Smooth muscle cell of the brain vasculature (primary cell): ENCODE results near the gene ADGRF3.
"Not testable (repeated sequence)": the region's sequence is repeated elsewhere in the genome, so short reads cannot be mapped to it uniquely, and the experiment has no call there.

Experiments
- DNase-seq: peaks from one replicate; pipeline ENCODE4 v3.0.0-alpha.2; 2012; ENCODE audit warnings: low read depth, low spot score

ADGRF3 gene

DNA sequence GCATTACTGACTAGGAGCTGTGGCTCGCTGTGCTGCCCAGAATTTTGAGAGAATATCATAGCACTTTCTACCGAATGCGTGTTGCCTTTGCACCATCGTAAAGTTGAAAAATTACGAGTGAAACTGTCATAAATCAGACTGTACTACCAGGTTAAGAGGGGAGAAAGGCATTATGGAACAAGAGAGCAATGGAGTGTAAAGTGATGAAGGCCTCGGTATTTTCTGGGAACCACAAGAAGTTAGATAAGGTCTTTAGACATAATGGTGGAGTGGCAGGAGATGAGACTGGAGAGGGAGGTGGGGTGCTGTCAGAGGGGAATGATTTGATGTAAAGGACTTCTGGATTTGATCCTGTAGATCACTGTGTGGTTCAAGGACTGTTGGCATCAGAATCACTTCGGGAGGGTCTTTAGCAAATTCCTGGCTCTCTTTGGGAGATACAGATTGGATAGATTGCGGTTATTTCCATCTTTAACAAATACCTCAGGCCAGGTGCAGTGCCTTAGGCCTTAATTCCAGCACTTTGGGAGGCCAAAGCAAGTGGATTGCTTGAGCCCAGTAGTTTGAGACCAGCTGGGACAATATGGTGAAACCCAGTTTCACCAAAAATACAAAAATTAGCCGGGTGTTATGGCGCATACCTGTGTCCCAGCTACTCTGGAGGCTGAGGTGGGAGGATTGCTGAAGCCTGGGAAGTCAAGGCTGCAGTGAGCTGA, 4.9 kb upstream of the ADGRF3 start:
- no peak for DNase-seq

GRCh38 chr2:26349690-26350089, 3.1 kb upstream of the ADGRF3 start:
- no peak for DNase-seq

- no peak for DNase-seq
Measured at GRCh38 chr2:26347286-26347865, 787 bp upstream of the ADGRF3 start.

DNA sequence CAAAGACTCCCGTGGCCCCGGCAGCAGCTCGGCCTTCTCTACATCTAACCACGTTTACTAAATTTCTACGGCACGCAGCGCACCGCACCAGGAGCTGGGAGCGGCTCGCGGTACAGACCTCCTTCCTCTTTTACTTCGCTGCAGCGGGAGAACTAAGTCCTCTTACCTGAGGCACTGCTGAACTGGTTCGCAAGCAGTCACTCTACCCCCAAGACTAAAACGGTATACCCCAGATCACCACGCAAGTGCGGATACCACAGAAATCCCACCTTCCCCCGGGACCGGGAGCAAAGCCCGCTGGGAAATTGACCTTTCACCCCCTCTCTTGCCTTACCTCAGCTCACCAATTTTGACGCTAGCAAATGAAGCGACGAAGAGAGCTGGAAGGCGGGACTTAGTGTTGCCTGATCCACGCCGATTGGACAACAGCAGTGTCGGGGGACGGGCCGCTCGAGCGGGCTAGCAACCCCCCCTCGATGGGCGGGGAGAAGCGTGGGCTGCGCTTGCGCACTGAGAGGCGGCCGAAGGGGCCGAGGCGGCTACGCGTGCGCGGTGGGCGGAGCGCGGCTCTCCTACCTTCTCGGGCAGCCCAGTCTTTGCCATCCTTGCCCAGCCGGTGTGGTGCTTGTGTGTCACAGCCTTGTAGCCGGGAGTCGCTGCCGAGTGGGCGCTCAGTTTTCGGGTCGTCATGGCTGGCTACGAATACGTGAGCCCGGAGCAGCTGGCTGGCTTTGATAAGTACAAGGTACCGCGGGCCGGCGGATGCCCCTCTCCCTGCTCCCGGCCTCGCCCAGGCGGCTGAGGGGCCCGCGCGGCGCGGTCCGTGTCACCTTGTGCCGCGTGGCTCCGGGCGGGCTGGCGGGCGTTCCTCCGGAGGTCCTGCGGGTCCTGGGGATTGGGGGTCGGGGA, 790 bp downstream of the ADGRF3 start, which contains the start of gene SELENOI:
SELENOI (plus strand) TSS at position 599 of the 909 bp plus-strand sequence; CDS start at position 689, 90 bp downstream.
- DNase-seq = peak; percentile 99

DNA sequence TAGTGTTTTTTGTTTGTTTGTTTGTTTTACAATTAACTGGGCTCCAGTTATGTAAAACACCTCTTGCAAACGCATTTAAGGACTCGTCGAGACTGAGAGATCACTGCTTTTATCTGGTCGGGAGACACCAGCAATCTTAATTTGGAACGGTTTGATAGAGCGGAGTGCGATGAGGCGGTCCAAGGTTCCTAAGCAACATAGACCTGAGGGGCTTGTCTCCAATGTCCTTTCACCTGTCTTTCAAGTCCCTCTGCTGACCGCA, 1.4 kb downstream of the ADGRF3 start:
- no peak for DNase-seq

- DNase-seq = no peak
Measured at GRCh38 chr2:26344581-26345282, 1.9 kb downstream of the ADGRF3 start.

GRCh38 chr2:26340831-26341230, 5.8 kb downstream of the ADGRF3 start:
- DNase-seq = no peak

DNA sequence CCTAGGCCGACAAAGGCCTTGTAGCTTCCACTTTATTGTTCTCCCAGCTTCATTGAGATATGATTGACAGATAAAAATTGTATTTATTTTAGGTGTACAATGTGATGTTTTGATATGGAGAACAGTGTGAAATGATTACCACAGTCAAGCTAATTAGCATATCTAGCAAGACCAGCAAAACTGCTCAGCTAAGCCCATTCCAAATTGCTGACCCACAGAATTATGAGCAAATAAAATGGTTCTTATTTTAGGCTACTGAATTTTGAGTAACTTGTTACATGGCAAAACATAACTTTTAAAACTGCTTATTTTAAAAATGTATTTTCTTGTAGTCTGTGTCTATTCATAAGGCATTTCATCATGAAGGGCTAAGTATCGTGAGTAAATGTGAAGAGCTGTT, 9.3 kb downstream of the ADGRF3 start:
- no peak for DNase-seq

GRCh38 chr2:26336719-26337118, 9.9 kb downstream of the ADGRF3 start:
- DNase-seq = no peak

DNA sequence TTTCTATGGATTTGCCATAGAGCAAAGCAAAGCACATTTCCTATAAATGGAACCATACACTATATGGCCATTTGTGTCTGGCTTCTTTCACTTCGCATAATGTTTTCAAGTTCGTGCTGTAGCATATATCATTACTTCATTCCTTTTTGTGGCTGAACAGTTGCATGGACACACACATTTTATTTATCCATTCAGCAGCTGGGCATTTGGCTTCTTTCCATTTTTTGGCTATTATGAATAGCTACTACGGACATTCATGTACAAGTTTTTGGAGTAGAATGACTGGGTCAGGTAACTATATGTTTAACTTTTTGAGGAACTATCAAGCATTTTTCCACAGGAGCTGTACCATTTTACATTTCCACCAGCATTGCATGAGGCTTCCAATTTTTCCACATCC, 11.4 kb downstream of the ADGRF3 start:
- no peak for DNase-seq

GRCh38 chr2:26333293-26333692, 13.3 kb downstream of the ADGRF3 start:
- DNase-seq = no peak

DNA sequence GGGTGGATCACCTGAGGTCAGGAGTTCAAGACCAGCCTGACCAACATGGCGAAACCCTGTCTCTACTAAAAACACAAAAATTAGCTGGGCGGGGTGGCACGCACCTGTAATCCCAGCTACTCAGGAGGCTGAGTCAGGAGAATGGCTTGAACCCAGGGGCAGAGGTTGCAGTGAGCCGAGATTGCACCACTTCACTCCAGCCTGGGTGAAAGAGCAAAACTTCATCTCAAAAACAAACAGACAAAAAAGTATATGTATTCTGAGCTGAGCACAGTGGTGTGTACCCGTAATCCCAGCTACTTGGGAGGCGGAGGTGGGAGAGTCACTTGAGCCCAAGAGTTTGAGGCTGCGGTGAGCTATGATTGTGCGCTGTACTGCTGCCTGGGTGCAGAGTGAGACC, 15.3 kb downstream of the ADGRF3 start:
- not testable (repeated sequence) for DNase-seq

- DNase-seq = no peak
Measured at GRCh38 chr2:26330604-26331003, 16.0 kb downstream of the ADGRF3 start.

DNA sequence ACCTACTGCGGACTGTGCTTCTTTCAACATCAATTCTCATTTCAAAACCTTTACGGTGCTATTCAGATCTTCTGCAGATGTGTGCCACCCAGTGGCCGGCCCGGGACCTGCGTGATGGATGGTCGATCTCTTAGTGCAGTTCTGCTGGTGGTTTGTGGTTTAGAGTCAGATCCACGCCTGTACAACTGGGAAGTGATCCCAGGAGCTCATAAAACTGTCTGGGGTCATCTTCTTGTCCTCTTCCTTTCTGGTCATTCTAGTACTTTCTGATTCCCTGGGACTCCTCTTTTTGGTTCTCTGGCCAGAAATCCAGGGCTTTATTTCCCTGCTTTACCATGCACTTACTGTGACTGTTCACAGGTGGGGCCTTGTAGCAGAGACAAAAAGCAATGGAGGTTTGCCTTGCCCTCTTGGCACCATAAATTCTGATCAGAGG, 16.5 kb downstream of the ADGRF3 start:
- peak; percentile 46 for DNase-seq

- DNase-seq = not testable (repeated sequence)
Measured at GRCh38 chr2:26329083-26329482, 17.5 kb downstream of the ADGRF3 start.

- no peak for DNase-seq
Measured at GRCh38 chr2:26327291-26328272, 19.0 kb downstream of the ADGRF3 start.

DNA sequence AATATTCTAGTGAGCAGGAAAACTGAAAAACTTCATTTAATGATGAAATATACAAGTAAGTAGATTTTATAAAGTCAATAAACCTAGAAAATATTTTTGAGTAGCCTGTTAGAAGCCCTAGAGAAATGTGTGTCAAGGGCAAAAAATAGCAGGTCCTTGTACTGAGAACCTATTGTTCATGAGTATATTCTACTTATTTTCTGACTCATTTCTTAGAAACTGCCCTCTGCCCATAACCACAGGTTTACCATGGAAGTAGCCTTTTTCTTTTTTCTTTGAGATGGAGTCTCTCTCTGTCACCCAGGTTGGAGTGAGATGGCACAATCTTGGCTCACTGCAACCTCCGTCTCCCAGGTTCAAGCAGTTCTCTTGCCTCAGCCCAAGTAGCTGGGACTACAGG, 20.1 kb downstream of the ADGRF3 start:
- no peak for DNase-seq

DNA sequence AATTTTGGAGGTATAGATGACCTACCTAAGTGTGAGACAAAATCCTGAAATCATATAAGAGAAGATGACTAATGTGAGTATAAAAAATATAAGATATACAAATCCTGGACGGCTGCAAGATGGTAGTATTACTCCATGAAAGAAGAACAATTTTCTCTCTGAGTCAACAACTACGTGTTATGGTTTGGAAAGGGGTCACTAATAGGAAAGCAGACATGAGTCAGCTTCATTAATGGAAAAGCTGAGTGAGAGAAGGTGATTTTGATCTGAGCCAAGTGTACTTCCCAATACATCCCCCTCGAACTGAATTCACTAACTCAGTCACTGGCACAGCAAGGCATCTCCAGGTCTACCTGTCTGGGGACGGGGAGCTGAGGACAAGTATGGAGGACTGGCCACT, 20.7 kb downstream of the ADGRF3 start:
- no peak for DNase-seq

DNA sequence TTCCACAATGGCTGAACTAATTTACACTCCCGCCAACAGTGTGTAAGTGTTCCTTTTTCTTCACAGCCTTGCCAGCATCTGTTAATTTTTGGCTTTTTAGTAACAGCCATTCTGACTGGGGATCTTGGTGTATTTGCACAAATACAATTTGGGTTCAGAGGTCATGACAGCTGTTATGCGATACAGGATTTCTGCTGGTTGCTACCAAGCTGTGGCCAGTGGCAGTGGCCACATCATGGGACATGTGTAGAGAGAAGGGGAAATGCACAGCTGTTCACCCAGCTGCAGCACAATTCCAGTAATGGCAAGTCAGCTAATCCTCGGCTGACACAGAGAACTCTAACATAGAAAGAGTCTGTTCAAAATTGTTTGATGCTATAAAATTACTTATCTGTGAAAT, 21.7 kb downstream of the ADGRF3 start:
- no peak for DNase-seq

GRCh38 chr2:26324479-26324878, 22.1 kb downstream of the ADGRF3 start:
- not testable (repeated sequence) for DNase-seq

DNA sequence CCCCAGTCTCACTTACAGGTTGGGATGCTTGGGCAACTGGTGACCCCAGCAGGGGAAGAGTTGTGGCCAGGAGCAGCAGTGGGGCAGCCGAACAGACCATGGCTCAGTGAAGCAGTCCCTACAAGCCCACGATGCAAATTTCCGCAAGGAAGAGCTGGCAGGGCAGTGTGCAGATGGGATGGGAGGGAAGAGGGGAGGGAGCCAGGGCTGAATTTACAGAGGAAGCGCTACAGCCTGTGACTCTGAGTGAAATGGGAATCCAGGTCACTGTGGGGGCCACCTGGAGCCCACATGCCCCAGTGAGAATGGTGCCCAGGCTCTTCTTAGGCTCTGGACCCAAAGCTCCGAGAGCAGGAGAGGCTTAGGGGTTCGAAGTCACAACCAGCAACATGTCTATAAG, 27.6 kb downstream of the ADGRF3 start:
- DNase-seq = no peak
